Panc1 (cell line): Measurements from ENCODE around the gene GALNT11. TPM values are rescaled to one million over a fixed set of nuclear protein-coding genes. Genes with fewer than 3 reads are reported as not detected.

Source experiments
- ATAC-seq: fragments of 200-7000 bp; cut with Tn5 transposase; 2 replicates; pipeline ENCODE4 v1.9.1; 2020; ENCODE audit warnings: mild to moderate bottlenecking, moderate library complexity
- BruUV-seq: library from RNA; stranded (reverse); fragments of 400-500 nt; replicated peaks from 2 replicates; lab custom pipeline; 2021; lab: Mats Ljungman, UMichigan
- CTCF ChIA-PET: fragments of 300-600 bp; sonication (Branson Sonifier 250); formaldehyde crosslinking; loops from one replicate; lab custom pipeline; 2022; ENCODE audit warnings: antibody characterized with exemption; lab: Charles Lee
- POLR2A ChIA-PET: fragments of 300-600 bp; sonication (Branson Sonifier 250); formaldehyde crosslinking; loops from one replicate; lab custom pipeline; 2022; ENCODE audit warnings: antibody characterized with exemption; lab: Charles Lee
- DNase-seq: peaks from one replicate; pipeline ENCODE4 v3.0.0-alpha.2; 2010; ENCODE audit warnings: low read depth, low spot score
- H3K27ac ChIP-seq: 2 replicates; pipeline ENCODE4 v1.5.1; 2011; ENCODE audit warnings: mild to moderate bottlenecking, low read length, inconsistent platforms
- H3K27me3 ChIP-seq: fragments of 200-500 bp; sonication (Bioruptor generic); 2 replicates; pipeline ENCODE4 v1.6.0; 2014; ENCODE audit warnings: low read length, inconsistent platforms; ENCODE audit not compliant: control insufficient read depth, insufficient read depth
- H3K36me3 ChIP-seq: fragments of 200-500 bp; sonication (Bioruptor generic); 2 replicates; pipeline ENCODE4 v1.5.1; 2014; ENCODE audit warnings: inconsistent platforms, mild to moderate bottlenecking, low read length, moderate library complexity; ENCODE audit not compliant: control insufficient read depth, insufficient read depth
- H3K4me1 ChIP-seq: 2 replicates; pipeline ENCODE4 v1.5.1; 2011; ENCODE audit warnings: inconsistent platforms, mild to moderate bottlenecking, low read length, moderate library complexity; ENCODE audit not compliant: control insufficient read depth, insufficient read depth
- H3K4me3 ChIP-seq, 2 experiments: 2 replicates each; pipeline ENCODE4 v1.5.1; 2011 to 2012; ENCODE audit warnings: low read depth in 2 of 2, low read length in 2 of 2, mild to moderate bottlenecking in 2 of 2, inconsistent platforms in 1 of 2, moderate library complexity in 1 of 2
- H3K9me3 ChIP-seq: fragments of 200-500 bp; sonication (Bioruptor generic); 2 replicates; pipeline ENCODE4 v1.5.1; 2014; ENCODE audit warnings: low read depth, mild to moderate bottlenecking, inconsistent platforms, low read length, moderate library complexity; ENCODE audit not compliant: control insufficient read depth, insufficient read depth
- POLR2AphosphoS5 ChIP-seq: IDR thresholded peaks from 2 replicates; pipeline ENCODE4 v1.6.1; 2012; ENCODE audit warnings: mild to moderate bottlenecking, low read depth, low read length, moderate library complexity
- SIN3A ChIP-seq: IDR thresholded peaks from 2 replicates; pipeline ENCODE4 v1.6.1; 2012; ENCODE audit warnings: low read depth, mild to moderate bottlenecking, low read length, moderate library complexity, borderline replicate concordance; ENCODE audit not compliant: insufficient read depth
- TCF7L2 ChIP-seq: IDR thresholded peaks from 2 replicates; pipeline ENCODE4 v1.6.1; 2011; ENCODE audit warnings: mild to moderate bottlenecking, low read depth, low read length, inconsistent platforms
- in situ Hi-C: cut with HindIII; loops from 2 replicates; pipeline ENCODE4 v1.10.0; 2016; ENCODE audit warnings: low sequenced_read_pairs, low pct_unique_long_range_greater_than_20kb
- intact Hi-C: fragments of 100-400 bp; cut with micrococcal nuclease; formaldehyde crosslinking; loops from one replicate; pipeline ENCODE4 v1.10.0; 2022; ENCODE audit not compliant: unreplicated experiment
- total RNA-seq: library from RNA; stranded (reverse); gene quantifications from one replicate; pipeline ENCODE4 v1.2.1, GENCODE V29; 2021; ENCODE audit not compliant: unreplicated experiment
- TF ChIP-seq, protein P1 (sequence below), 2 experiments: IDR thresholded peaks; 2 replicates each; pipeline ENCODE4 v1.6.1; 2011 to 2012; ENCODE audit warnings: low read depth in 2 of 2, control low read depth in 1 of 2, low read length in 1 of 2, mild to moderate bottlenecking in 1 of 2, moderate library complexity in 1 of 2; ENCODE audit not compliant: insufficient read depth in 1 of 2
- TF ChIP-seq, protein P2 (sequence below): fragments of 450-650 bp; IDR thresholded peaks from 2 replicates; pipeline ENCODE4 v1.5.1; 2017; ENCODE audit warnings: mild to moderate bottlenecking

Gene GALNT11
- total RNA-seq, 1 experiment from 2014 or later = 48.7 TPM

DNA sequence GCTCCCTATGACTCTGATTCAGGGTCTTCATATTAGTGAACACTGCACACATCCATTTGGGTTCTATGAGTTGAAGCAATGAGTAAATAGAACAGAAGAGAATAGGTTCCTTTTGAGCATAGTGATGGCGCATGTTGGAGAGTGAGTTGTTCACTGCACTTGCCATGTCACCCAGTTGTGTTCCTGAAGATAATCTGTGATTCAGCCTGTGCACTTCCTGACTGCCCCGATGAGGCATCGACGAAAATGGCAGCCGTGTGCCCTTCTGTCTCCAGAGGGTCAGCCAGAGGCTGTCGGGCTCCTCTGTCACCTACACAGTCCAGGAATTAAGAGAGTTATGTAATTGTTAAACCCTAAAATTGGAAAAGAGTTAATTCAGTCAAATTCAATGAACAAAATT lies 94.7 kb downstream of the GALNT11 start:
- Histone ChIP-seq H3K9me3 (no peaks in the 10 kb centered on the region), H3K36me3 (peaks cover 18% of the 10 kb centered on the region), H3K27ac (no peak overlapping the region), H3K4me1 (no peaks in the 10 kb centered on the region), H3K4me3 (no peak overlapping the region), H3K27me3 (no peaks in the 10 kb centered on the region)
- no TSS peak for BruUV-seq
- intact Hi-C loops (no loop called here), in situ Hi-C loops (no loop called here)
- TF ChIP-seq TCF7L2 (no peak), SIN3A (no peak)
- TF ChIP-seq, protein P1, sequence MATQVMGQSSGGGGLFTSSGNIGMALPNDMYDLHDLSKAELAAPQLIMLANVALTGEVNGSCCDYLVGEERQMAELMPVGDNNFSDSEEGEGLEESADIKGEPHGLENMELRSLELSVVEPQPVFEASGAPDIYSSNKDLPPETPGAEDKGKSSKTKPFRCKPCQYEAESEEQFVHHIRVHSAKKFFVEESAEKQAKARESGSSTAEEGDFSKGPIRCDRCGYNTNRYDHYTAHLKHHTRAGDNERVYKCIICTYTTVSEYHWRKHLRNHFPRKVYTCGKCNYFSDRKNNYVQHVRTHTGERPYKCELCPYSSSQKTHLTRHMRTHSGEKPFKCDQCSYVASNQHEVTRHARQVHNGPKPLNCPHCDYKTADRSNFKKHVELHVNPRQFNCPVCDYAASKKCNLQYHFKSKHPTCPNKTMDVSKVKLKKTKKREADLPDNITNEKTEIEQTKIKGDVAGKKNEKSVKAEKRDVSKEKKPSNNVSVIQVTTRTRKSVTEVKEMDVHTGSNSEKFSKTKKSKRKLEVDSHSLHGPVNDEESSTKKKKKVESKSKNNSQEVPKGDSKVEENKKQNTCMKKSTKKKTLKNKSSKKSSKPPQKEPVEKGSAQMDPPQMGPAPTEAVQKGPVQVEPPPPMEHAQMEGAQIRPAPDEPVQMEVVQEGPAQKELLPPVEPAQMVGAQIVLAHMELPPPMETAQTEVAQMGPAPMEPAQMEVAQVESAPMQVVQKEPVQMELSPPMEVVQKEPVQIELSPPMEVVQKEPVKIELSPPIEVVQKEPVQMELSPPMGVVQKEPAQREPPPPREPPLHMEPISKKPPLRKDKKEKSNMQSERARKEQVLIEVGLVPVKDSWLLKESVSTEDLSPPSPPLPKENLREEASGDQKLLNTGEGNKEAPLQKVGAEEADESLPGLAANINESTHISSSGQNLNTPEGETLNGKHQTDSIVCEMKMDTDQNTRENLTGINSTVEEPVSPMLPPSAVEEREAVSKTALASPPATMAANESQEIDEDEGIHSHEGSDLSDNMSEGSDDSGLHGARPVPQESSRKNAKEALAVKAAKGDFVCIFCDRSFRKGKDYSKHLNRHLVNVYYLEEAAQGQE (IDR thresholded peaks at IDR 0.05; ENCODE audit: insufficient read depth in 1 of 2, low read depth in 2 of 2, low read length in 1 of 2) = no peak
- TF ChIP-seq, protein P2, sequence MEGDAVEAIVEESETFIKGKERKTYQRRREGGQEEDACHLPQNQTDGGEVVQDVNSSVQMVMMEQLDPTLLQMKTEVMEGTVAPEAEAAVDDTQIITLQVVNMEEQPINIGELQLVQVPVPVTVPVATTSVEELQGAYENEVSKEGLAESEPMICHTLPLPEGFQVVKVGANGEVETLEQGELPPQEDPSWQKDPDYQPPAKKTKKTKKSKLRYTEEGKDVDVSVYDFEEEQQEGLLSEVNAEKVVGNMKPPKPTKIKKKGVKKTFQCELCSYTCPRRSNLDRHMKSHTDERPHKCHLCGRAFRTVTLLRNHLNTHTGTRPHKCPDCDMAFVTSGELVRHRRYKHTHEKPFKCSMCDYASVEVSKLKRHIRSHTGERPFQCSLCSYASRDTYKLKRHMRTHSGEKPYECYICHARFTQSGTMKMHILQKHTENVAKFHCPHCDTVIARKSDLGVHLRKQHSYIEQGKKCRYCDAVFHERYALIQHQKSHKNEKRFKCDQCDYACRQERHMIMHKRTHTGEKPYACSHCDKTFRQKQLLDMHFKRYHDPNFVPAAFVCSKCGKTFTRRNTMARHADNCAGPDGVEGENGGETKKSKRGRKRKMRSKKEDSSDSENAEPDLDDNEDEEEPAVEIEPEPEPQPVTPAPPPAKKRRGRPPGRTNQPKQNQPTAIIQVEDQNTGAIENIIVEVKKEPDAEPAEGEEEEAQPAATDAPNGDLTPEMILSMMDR = no peak
- no peak for DNase-seq
- ChIA-PET CTCF (no interaction called here), POLR2A (no interaction called here)
- no peak for ATAC-seq

DNA sequence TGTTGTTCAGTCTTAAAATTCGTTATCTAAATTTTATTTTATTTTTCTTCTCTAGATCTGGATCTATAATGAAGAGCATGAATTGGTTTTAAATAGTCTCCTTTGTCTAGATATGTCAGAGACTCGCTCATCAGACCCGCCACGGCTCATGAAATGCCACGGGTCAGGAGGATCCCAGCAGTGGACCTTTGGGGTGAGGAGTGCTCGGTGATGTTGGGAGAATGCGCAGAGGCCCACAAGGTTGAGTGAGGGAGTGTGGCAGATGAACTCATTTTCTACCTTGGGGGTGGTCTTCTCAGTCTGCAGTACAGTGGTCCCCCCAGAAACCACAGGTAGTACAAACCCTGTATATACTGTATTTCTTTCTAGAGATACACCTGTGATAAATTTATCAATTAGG lies 95.3 kb downstream of the GALNT11 start:
- ATAC-seq (no peak), DNase-seq (no peak)
- Histone ChIP-seq H3K27me3 (no peaks in the 10 kb centered on the region), H3K4me1 (no peaks in the 10 kb centered on the region), H3K4me3 (no peak overlapping the region), H3K27ac (no peak overlapping the region), H3K9me3 (no peaks in the 10 kb centered on the region), H3K36me3 (peaks cover 21% of the 10 kb centered on the region)
- POLR2A ChIA-PET = no interaction called here
- intact Hi-C loops = no loop called here
- CTCF ChIA-PET = no interaction called here
- in situ Hi-C loops = no loop called here
- no TSS peak for BruUV-seq
- TF ChIP-seq POLR2AphosphoS5 (no peak), TCF7L2 (no peak), SIN3A (no peak)
- TF ChIP-seq, protein P1 (IDR thresholded peaks at IDR 0.05; ENCODE audit: insufficient read depth in 1 of 2, low read depth in 2 of 2, low read length in 1 of 2) = no peak
- TF ChIP-seq, protein P2 = no peak
